Measurements from ENCODE around the gene INS. TPM values are rescaled to one million over a fixed set of nuclear protein-coding genes. Genes with fewer than 3 reads are reported as not detected.
A peak's percentile ranks its signal among the peaks of the same experiment; 100 is the strongest.
"Not testable (repeated sequence)": the region's sequence is repeated elsewhere in the genome, so short reads cannot be mapped to it uniquely, and the experiment has no call there.

Gene INS
- total RNA-seq, 1 experiment from 2014 or later, result not detected

DNA sequence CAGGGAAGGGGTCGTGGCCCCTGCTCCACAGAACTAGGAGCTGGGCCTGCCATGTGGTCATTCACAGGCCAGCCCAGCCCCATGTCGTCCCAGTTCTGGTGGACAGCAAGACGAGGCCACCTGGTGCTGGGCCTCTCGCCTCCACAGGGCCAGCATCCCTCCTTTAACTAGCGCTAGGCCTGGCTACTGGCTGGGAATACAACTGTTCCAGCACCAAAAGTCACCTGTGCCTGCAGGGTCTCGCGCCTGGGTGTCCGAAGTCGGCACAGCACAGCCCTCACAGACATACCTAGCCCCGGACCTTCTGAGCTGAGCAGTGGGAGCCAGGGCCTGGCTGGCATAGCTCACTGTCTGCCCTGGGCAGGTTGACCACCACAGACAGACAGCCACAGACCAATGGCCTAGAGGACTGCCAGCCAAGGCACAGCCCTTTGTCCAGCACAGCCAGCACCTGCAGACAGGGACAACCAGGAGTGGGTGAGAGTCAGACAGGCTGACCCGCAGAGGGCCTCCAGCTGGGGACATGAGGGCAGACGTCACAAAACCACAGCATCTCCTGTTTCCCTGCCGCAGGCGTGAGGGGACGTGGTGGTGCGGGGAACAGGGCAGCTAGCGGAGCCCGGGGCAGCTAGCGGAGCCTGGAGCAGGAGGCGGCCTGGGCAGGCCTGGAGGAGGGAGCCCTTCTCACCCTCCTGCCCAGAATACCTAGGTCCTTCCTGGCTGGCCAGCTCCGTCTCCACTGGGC, 37.8 kb upstream of the INS start:
- DNase-seq (ENCODE audit: low spot score), result no peak

- DNase-seq (ENCODE audit: low spot score), result no peak
These were observed 36.9 kb upstream of the INS start for GRCh38 chr11:2197771-2198520.

GRCh38 chr11:2196970-2197770, 36.2 kb upstream of the INS start:
- peak; percentile 74 for DNase-seq (ENCODE audit: low spot score)

DNA sequence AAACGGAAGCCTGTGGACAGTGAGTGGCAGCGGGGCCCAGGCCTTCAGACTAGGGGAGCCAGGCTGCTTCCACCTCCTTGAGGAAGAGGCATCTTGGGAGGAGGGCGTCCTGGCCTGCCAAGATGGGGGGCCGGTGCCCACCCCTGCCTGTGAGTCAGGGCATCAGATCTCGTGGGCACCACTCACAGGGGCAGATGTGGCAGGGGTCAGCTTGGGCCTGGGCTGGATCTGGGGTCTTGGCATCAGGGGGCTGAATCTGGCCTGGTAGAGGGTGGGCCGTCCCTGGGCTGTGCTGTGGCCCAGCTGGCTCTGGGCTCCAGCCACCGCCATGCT, 34.7 kb upstream of the INS start:
- no peak for DNase-seq (ENCODE audit: low spot score)

DNA sequence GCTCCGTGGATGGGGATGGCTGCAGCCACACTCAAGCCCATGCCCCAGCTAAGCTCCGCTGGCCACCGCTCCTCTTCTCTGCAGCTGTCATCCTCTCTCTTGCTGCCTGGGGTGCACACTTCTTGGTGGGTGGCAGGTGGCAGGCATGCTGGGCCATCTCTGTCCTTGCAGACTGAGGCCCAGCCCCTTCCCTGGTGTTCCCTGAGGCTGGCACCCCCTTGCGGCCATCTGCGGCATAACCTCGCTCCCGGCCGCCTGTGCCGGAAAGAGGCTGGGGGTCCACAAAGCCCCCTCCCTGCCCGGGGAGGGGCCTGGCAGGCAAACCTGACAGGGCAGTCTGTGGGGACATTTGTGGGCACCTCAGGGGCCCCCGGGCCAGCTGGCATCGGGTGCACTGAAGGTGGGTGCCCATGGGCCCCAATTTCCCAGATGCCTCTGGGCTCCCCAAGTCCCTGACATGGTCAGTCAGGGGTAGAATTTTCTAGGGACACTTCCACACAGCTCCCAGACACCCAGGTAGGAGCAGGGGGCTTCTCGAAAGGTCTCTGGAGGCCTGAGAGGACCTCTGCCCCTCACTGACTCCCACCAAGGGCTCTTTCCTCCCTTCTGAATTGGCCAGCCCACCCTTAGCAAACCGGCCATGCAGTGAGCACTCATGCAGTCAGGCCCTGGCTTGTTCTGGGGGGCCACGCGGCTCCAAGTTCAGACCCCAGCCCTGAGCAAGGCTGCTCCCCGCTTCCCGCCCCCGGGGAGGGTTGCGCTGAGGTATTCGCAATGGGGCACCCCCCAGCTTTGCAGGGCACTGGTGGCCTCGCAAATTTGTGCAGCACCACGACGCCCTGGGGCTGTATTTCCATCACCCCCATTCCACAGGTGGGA, 34.1 kb upstream of the INS start:
- DNase-seq (ENCODE audit: low spot score), result no peak

GRCh38 chr11:2193888-2194595, 33.0 kb upstream of the INS start:
- not testable (repeated sequence) for DNase-seq (ENCODE audit: low spot score)

DNA sequence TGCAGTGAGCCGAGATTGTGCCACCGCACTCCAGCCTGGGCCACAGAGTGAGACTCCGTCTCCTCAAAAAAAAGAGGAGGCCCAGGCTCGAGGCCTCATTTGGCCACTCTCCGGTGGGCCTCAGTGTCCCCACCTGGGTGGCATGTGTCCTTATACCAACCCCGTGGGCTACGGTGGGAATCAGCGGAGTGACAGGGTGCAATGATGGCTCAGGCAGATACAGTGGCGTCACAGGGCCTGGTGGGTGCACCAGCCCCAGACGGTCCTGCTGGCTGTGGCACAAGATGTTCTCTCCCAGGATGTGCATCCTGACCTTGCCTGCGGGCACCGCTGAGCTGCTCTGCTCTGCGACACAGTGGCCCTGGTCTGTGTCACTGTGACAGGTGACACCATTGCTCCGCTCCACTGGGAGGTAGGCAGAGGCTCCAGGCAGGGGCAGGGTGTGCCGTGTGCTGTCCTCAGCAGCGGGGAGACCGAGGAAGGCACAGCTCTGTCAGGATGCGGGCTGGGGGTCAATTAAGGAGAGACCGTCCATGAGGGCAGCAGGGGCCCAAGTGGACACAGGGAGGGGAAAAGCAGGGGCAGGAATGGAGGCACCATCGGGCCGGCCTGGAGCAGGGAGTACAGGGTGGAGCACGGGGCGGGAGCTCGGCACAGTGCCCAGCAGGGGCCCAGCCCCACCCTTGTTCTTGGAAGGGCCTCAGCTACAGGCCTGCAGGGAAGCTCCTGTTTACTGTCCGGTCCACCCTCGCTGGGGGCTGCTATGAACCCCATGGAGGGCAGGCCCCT, 32.3 kb upstream of the INS start:
- no peak for DNase-seq (ENCODE audit: low spot score)

GRCh38 chr11:2192435-2192834, 31.4 kb upstream of the INS start:
- no peak for DNase-seq (ENCODE audit: low spot score)

DNA sequence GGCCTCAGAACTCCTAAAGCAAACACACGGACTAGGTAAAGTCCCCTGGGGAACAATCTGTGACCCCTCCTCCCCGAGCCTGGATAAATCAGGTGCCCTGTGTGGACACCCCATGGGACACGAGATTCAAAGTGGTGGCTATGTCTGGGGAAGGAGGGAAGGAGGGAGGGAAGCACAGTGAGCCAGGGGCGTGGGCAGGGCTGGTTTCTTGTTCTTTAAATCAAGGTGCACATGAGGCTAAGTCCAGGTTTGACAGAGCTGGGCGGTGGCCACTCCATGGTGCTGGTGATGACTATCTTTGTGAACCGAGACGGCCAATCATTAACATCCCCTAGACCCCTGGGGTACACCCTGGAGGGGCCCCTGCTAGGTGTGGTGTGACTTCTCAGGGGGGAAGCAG, 30.9 kb upstream of the INS start:
- DNase-seq (ENCODE audit: low spot score), result no peak

DNA sequence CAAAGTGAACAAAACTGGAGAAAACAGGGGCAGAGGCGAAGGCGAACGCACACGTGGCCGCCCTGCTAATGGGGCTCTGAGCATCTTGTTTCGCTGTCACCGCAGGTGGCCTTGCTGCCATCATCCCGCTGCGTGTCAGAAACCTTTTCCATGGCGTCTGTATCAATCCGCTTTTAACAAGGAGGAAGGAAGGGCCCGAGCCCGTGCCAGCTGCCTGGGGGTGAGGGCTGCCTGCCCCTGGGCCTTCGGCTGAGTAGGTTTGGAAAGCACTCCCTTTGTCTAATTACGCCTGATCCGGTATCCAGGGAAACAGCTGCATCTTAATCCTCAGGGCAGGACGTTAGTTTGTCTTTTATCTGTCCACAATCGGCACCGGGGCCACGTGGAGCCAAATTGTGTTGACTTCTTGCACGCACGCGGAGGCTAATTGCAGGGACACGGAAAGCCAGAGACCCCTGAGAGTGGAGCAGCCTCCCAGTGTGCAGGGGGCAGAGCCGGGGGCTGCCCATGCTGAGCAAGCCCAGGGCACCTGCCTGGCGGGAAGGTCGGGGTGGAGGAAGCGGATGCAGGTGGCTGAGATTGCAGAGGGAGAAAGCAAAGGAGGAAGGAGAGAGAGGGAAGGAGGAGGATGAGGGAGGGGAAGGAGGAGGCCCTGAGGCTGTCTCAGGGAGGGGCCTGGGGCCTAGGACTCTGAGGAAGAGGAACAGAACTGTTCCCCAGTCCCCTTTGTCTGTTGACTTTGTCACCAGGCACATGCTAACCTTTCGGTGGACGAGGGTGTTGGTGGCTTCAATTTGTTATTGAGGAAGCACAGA, 29.9 kb upstream of the INS start:
- DNase-seq (ENCODE audit: low spot score), result no peak

DNA sequence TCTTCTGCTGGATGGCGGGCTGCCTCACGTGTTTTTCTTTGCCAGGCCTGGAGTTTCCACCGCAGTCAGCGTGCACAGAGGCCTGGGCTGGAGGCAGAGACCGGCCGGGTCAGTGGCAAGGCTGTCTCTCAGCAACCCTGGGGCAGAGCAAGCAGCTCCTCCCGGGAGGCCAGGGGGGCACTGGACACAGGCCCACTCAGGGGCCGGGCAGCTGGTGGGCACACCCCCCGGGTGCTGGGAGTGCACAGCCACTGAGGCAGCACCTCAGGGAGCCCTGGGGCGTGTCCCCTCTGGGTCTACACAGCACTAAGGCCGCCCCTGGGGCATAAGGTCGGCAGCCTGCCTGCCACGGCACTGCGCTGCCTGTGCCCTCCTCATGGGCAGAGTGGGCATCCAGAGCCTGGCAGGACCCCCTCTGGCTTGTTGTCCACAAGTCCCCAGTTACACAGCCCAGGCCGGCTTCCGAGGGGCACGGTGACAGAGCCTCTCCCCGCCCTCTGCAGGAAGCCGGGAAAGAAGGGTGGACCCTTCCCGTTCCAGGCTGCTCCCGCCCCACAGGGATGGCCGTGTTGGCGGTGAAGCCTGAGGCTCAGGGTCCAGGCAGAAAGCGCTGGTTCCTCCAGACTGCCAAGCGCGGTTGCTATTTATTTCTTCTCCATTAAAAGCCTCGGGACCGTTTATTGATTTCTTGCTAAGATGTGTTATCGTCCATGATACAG, 29.1 kb upstream of the INS start:
- DNase-seq (ENCODE audit: low spot score), result no peak

DNA sequence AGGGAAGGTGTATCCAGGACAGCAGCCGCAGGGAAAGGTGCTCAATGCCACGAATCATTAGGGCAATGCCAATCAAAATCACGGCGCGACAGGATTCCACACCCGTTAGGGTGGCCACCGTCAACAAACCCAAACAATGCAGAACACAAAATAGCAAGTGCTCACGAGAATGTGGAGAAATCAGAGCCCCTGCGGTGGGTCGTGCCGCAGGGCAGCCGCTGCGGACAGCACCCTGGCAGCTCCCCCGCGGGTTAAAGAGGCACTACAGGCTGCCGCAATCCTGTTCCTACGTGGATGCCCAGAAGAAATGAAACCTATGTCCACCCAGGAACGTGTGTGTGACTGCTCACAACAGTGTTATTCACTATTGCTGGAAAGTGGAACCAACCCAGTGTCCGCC, 27.7 kb upstream of the INS start:
- no peak for DNase-seq (ENCODE audit: low spot score)

- DNase-seq (ENCODE audit: low spot score), result no peak
These were observed 26.3 kb upstream of the INS start for GRCh38 chr11:2187280-2187707.

DNA sequence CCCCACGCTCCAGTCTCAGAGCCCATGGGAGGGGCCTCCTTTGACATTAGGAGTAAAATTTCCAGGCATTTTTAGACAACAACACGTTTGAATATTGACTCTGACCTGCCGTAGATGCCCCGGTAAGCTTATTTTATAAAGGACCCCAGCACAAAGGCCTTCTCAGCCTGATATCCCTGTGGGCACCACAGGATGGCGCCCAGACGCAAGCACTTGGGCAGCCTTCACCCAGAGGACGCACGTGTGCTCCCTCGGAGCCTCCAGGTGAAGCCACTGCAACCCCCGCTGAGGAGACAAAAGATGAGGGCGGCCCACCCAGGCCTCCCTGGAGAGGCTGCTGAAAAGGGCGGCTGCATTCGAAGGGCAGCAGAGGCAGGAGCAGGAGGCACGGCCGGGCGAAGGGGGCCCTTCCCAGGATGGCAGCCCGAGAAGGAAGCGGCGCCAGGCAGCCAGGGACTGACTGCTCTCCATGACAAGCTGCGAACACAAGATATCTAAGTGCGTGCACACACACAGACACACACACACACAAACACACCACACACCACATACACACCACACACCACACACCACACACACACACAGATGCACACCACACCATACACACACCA, 25.8 kb upstream of the INS start:
- DNase-seq (ENCODE audit: low spot score), result peak; percentile 33

DNA sequence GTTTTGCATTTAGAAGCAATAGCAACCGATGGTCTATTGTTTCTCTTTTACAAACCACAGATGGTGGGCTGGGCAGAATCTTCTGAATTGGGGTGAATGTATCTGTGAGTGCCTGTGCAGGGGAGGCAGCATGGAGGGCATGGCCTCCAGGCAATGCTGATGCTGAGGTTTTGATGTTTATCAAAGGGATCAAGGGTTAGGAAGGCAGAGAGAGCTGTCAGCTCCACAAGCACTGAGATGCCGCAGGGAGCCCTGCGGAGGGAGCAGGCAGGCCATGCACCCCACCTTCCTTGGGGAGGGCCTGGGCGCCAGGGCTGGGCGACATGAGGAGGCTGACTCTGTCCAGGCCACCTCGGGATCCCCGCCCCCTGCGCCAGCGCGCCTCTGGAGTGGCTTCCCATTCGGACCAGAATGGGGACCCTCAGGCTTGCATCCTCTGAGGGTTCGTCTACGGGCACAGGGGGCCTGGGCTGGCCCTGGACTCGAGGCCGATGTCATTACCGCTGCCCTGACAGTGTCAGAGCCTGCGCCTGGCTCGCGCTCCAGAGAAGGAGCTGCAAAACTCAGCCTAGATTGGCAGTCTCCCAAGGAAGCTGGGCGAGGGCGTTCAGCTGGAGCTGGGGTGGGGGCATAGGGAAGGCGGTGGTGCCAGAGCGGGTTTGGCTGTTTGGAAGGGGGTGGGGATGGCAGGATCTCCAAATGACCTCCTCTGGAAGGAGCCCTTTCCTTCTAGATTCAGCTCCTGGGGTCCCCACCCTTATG, 24.5 kb upstream of the INS start:
- no peak for DNase-seq (ENCODE audit: low spot score)

DNA sequence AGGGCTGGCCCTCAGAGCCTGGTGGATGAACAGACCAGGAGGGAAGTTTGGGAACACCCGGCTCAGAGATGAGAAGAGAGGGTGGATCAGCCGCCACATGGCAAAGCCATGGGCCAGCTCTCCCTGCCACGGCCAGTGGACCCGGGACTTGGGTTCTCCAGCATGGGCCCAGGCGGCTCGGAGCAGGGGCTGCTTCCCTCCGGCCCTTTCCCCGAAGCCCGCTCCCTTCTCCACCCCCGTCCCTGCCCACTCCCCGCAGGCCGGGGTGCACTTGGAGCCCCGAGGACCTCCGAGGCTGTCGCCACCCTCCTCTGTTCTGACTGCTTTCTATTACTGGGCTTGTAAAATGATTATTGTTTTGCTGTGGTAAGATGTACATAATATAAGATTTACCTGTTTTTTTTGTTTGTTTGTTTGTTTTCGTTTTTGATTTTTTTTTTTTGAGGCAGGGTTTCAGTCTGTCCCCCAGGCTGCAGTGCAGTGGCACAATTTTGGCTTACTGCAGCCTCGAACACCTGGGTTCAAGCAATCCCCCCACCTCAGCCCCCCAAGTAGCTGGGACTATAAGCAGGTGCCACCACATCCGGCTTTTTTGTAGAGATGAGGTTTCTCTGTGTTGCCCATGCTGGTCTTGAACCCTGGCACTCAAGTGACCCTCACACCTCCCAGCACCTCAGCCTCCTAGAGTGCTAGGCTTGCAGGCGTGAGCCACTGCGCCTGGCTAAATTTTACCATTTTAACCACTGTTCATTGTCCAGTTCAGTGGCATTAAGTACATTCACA, 21.9 kb upstream of the INS start:
- DNase-seq (ENCODE audit: low spot score), result no peak

- no peak for DNase-seq (ENCODE audit: low spot score)
These were observed 21.1 kb upstream of the INS start for GRCh38 chr11:2182075-2182474.

Measured in A172 (cell line).